Activated CD8-positive, alpha-beta memory T cell treated with anti-CD3 and anti-CD28 coated beads, Interleukin-2, amount 50 U/mL, for 4 hours (primary cell): ENCODE measurements around the gene PSTK.
A peak's percentile ranks its signal among the peaks of the same experiment; 100 is the strongest.

Experiments used
- DNase-seq: peaks from one replicate; pipeline ENCODE4 v3.0.0-alpha.2; 2020

Gene PSTK

GRCh38 chr10:122993797-122994336 lies 13.7 kb downstream of the PSTK start:
- no peak for DNase-seq

GRCh38 chr10:122995936-122996335 lies 15.7 kb downstream of the PSTK start:
- no peak for DNase-seq

- DNase-seq: no peak
Observed at GRCh38 chr10:122997864-122998263, 17.7 kb downstream of the PSTK start.

GRCh38 chr10:122998360-122998917 lies 18.2 kb downstream of the PSTK start:
- no peak for DNase-seq

GRCh38 chr10:122998934-122999333 lies 18.7 kb downstream of the PSTK start:
- DNase-seq: no peak

- no peak for DNase-seq
Observed at GRCh38 chr10:122999347-122999746, 19.1 kb downstream of the PSTK start.

- no peak for DNase-seq
Observed at GRCh38 chr10:123000155-123000554, 20.0 kb downstream of the PSTK start.

GRCh38 chr10:123001370-123001769 lies 21.2 kb downstream of the PSTK start:
- DNase-seq: no peak

- no peak for DNase-seq
Observed at GRCh38 chr10:123004298-123004697, 24.1 kb downstream of the PSTK start.

GRCh38 chr10:123007558-123008354 lies 27.6 kb downstream of the PSTK start:
- peak; percentile 40 for DNase-seq

GRCh38 chr10:123008355-123009104 lies 28.3 kb downstream of the PSTK start, which contains the start of the genes ACADSB and IKZF5:
Gene ACADSB, plus strand, starts transcription at chr10:123009006. Its CDS starts 24 bp downstream, at chr10:123009030.
Gene IKZF5, minus strand, starts transcription at chr10:123008795. Its CDS starts 10,170 bp downstream, at chr10:122998625.
- peak; percentile 96 for DNase-seq

GRCh38 chr10:123009105-123009820 lies 29.1 kb downstream of the PSTK start:
- DNase-seq: no peak

GRCh38 chr10:123011987-123012386 lies 31.8 kb downstream of the PSTK start:
- DNase-seq: no peak

GRCh38 chr10:123013456-123014419 lies 33.5 kb downstream of the PSTK start:
- no peak for DNase-seq

GRCh38 chr10:123014772-123015171 lies 34.6 kb downstream of the PSTK start:
- no peak for DNase-seq

- no peak for DNase-seq
Observed at GRCh38 chr10:123016228-123016627, 36.0 kb downstream of the PSTK start.

GRCh38 chr10:123017421-123018165 lies 37.4 kb downstream of the PSTK start:
- no peak for DNase-seq

- DNase-seq: no peak
Observed at GRCh38 chr10:123018531-123018930, 38.3 kb downstream of the PSTK start.

- DNase-seq: no peak
Observed at GRCh38 chr10:123019264-123019663, 39.1 kb downstream of the PSTK start.

- no peak for DNase-seq
Observed at GRCh38 chr10:123019941-123020703, 39.9 kb downstream of the PSTK start.
